ENCODE measurements around the gene NCOA5.

Gene NCOA5

DNA sequence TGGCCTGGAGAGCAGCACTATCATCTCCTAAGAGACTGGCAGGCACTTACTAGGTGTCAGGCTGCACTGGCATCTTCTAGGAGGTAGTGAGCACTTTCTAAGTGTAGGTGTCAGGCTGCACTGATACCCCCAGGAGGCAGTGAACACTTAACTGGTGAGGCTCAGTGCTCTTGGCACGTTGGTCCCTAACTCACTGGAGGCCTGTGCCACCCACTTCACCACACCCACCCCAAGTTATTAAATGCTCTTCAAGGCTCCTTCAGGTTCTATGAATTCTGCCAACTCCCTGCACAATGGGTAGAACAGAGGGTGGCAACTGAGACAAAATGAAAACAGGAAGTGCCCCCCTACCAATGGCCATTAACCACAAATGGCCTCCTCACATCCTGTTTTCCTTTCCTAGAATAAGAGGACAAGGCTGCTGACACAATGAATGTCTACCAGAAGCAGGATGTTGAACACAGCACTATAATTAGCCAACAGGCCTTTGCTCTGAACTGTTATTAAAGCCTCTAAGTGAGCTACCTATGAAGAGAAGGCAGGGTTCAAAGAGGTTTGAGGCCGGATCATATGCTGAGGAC, 29.4 kb downstream of the NCOA5 start:
- no peak for DNase-seq (ENCODE audit: low read depth)

DNA sequence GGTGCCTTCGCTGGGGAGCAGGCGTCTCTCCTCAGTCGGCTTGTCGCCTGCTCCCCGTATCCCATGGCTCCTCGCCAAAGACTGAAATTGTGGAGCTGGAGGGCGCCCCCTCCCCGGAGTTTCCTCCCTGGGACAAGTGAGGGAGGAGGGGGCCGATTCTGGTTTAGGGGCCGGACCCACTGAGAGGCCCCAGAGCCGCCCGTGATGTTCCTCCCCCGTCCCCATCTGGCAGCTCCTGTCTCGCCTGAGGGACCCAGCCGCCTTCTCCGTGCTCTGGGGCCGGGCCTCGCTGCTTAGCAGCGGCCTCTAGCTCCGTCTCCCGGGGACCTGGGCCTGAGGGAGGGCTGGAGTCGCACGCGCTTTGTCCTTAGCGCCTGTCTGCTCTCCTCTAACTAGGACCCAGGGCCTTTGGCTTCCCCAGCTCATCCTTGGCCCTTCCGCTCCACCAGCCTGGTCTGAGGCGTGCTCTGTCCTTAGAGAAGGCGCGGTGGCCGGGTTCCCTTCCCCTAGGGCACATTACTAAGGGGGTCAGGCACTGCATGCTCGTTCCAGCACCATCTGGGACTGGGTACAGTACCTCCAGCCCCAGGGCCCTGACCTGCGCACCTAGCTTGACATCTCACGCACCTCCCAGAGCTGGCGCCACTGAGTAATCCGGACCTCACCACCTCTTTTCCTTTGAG, 31.0 kb downstream of the NCOA5 start:
- no peak for DNase-seq (ENCODE audit: low read depth)

DNA sequence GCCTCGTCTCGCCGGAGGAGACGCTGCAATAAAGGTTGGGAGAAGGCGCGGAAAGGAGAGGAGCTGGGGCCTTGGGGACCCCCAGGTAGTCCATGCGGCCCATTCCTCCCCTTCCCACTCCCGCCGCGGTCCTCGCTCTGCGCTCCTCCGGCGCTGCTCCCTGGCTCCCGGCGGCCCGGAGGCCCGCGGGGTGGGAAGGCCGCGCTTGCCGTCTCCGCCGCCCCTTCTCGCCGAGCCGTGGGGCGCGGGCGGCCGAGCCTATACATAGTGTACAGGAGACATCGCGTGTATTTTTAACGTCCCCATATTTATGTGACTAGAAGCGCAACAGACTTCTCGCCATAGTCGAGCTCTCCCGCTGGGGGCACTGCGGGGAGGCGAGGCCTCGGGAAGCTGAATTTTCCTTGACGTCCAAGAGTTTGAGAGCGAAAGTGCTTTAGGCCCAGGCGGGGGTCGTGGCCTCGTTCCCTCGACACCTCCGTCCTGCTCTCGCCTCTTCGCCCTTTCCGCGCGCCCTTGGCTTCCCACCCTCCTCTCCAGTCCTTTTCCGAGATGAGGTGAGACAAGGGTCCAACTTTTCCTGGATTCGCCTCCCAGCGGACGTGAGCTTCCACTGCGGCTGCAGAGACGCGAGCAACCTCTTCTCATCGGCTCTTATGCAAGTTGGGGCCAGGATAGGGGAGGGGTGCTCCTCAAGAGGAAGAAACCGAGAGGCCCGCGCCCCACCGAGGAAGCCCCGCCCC, 31.7 kb downstream of the NCOA5 start:
- DNase-seq (ENCODE audit: low read depth) = no peak

DNA sequence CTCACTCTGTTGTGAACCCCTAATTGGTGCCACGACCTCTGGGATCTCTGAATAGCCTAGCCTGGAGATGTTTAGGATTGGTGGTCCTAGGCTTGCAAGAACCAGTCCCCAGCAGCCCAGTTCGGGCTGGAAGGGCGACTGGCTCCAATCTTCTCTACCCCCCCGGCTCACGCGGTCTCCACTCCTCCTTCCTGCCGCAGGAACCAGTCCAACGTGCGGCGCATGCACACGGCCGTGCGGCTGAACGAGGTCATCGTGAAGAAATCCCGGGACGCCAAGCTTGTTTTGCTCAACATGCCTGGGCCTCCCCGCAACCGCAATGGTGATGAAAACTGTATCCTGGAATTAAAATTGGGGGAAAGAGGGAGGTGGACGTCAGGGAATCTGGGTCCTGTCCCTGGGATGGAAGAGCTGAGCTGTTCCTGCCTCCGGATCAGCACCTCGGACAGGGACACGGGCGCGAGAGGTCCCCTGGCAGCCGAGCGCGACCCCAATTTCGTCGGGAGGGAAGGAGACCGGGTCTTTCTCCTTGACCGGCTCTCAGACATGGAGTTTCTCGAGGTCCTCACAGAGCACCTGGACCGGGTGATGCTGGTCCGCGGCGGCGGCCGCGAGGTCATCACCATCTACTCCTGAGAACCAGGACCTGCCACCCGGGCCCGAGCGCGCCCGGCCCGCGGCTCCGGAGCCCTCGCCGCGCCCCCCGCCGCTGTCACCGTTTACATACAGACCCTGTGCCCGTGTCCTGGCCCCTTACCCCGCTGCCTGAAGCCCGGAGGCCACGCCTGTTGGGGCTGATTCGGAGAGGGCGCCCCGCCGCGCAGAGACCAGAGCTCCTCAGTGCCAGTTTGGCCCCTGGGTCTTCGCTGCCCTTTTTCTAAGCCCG, 32.5 kb downstream of the NCOA5 start:
- DNase-seq (ENCODE audit: low read depth) = no peak

DNA sequence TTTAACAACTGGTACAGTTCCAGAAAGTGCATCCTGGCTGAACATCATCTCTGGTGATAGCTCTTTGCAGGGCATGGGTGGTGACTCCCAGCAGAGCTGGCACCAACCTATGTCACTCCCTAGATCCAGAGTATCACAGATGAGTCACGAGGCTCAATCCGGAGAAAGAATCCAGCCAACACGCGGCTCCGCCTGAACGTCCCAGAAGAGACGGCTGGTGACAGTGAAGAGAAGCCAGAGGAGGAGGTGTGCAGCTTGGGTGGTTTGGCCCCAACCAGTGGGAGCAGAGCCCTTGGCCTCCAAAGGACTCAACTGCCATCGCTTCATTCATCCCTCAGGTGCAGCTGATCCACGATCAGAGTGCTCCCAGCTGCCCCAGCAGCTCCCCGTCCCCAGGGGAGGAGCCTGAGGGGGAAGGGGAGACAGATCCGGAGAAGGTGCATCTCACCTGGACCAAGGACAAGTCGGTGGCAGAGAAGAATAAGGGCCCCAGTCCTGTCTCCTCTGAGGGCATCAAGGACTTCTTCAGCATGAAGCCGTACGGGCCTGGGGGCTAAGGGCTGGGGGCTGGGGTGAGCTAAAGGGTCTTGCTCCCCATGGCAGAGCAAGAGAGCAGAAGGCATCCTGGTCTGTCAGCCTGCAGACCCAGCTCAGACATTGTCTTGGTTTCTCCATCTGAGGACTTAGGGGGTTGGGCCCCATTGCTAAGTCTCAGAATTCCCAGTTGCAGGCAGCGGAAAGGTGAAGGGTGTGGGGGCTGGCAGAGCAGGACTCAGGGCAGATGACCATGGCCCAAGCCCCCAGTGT, 33.5 kb downstream of the NCOA5 start:
- no peak for DNase-seq (ENCODE audit: low read depth)

DNA sequence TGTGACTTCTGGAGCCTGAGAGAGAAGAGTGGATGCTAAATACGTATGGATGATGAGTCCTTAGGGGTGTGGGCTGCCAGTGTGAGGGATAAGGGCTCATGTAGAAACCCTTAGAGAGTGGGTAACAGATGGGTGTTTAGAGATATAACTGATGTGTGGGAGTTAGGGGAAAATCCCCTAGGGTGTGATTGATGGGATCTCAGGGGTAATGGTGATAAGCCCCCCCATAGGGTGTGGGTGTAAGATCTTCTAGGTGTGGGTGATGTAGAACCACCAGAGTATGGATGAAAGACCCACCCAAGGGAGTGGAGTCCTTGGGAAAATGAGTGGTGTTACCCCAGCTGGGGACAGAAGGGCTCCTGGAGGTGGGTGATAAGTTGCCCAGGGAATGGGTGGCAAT, 34.5 kb downstream of the NCOA5 start:
- DNase-seq (ENCODE audit: low read depth) = no peak

DNA sequence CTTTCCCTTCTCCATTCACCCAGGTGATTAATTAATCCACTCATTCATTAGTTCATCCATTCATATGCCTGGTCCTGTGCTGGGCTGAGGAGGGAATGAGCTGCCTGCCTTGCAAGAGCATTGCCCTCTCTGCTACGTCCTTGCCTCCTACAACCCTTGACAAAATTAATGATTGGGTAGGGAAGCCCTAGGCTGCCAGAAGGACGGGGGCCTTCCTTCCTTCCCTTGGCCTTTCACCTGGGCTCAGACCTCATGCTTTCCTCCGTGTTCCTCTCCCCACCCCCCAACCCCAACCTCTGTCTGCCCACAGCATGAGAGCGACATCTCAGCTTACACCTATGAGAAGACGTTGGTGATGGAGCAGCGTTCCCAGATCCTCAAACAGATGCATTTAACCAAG, 35.2 kb downstream of the NCOA5 start:
- DNase-seq (ENCODE audit: low read depth) = no peak

DNA sequence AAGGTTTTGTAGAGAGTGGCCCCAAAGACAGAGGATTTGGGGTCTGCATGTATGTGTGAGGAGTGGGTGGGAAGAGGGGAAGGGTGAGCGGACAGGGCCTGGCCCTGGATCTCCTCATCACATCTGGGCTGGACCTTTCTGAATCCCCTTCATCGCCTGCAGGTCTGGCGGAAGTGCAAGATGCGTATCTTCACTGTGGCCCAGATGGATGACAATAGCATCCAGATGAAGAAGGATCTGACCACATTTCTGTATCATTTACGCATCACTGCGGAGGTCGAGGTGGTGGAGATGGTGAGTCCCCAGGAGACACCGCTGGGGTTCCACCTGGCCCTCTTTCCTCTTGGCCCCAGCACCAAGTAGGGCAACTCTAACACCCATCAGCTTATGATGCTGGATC, 36.3 kb downstream of the NCOA5 start:
- no peak for DNase-seq (ENCODE audit: low read depth)

DNA sequence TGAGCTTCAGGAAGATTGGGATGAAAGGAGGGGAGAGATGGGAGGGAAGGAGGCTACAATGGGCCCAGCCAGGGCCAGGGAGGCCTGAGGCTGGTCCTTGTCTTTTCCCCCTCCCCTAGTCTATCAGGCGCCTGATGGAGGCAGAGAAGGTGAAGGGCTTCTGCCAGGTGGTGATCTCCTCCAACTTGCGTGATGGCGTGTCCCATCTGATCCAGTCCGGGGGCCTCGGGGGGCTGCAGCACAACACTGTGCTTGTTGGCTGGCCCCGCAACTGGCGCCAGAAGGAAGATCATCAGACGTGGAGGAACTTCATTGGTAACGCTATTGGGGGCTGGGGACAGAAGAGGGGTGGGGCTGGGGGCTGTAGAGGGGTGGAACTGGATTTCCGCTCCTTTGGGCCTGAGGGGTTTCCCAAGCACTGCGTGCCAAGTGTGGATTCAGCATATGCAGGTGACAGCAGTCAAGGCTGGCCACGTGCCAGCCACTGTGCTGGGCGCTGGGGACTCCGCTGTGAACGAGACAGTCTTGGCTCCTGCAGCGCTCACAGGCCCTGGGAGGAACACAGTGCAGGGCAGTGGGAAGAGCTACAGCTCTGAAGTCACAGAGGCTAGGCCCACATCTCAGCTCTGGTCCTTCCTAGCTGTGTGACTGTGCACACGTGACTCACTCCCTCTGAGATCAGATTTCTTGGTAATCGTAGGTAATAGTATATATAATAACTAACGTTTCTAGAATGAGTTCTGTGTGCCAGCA, 38.0 kb downstream of the NCOA5 start:
- DNase-seq (ENCODE audit: low read depth) = no peak

DNA sequence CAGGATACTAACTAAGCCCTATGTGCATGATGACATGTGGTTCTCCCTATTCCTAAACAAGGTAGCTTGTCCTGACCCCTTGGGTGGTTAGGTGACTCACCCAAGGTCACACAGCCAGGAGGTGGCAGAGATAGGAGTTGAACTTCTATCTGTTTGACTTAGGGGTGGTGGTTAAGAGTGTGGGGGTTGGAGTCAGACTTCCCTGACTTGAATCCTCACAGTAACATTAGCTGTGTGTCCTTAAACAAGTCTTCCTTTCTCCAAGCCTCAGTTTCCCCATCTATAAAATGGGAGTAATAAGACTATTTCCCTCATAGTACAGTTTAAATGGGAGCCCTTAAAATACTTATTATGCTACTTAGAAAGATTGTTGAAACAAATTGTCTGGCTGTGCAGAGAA, 38.9 kb downstream of the NCOA5 start:
- DNase-seq (ENCODE audit: low read depth) = no peak

DNA sequence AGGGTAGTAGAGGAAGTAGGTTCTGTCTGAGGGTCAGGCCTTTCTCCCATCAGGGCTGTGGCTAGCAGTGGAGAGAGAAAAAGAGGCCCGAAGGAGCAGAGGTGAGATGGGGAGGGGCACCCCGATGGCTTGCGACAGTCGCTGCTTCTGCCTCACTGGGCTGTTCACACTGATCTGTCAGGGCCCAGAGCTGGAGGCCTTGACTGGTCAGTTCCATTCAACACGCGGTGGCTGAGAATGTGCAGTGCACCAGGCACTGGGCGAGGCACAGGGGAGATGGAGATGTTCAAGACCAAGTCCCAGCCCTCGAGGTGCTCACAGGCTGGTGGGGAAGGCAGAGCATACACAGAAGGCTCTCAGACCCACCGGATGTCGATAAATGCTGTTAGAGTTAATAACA, 39.3 kb downstream of the NCOA5 start:
- DNase-seq (ENCODE audit: low read depth) = no peak

DNA sequence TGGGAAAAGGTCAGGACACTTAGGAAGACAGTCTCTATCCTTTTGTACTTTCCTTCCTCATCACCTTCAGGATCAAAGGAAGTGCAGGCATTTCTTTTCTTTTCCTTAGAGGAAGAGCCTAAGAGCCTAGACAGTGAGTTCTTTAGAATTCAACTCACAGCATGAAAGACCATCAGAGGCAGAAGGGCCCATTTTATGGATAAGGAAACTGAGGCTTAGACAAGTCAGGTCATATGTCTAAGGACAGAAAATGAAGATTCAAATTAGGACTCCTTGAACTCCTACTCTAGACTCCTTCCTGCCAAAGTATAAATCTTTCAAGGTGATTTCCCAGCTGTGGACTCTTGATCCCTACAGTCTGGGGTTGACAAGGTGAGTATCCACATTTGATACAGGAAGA, 39.9 kb downstream of the NCOA5 start:
- DNase-seq (ENCODE audit: low read depth) = no peak

DNA sequence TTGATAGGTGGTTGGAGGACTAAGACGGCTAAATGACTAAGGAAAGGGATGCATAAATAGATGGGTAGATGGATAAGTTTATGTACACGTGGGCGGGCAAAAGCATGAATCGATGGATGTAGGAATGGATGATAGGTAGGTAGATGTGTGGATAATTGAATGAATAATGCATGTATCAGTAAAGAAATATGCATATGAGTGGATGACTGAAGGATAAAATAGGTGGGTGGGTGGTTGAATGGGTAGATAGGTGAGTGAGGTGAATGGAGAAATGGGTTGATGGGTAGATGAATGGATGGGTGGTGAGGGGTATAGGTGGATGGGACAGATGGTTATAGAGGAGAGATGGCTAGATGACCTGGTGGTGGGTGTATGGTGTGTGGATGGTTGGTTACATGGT, 40.6 kb downstream of the NCOA5 start:
- no peak for DNase-seq (ENCODE audit: low read depth)

DNA sequence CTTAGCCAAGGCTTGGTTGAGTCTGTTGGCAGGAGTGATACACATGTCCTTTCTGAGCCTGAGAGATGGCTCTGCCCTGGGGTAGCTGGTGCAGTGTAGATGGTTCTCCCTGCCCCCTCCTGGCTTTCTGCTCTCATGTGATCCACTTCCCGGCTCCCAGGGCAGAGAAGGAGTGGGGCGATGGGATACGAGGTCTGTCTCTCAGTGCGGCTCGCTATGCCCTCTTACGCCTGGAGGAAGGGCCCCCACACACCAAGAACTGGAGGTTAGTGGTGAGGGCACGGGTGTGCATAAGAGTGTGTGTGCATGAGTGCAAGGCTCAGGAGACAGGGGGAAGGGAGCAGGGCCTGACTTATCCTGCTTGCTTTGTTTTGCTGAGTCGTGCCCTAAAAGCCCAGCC, 41.9 kb downstream of the NCOA5 start:
- DNase-seq (ENCODE audit: low read depth) = no peak

DNA sequence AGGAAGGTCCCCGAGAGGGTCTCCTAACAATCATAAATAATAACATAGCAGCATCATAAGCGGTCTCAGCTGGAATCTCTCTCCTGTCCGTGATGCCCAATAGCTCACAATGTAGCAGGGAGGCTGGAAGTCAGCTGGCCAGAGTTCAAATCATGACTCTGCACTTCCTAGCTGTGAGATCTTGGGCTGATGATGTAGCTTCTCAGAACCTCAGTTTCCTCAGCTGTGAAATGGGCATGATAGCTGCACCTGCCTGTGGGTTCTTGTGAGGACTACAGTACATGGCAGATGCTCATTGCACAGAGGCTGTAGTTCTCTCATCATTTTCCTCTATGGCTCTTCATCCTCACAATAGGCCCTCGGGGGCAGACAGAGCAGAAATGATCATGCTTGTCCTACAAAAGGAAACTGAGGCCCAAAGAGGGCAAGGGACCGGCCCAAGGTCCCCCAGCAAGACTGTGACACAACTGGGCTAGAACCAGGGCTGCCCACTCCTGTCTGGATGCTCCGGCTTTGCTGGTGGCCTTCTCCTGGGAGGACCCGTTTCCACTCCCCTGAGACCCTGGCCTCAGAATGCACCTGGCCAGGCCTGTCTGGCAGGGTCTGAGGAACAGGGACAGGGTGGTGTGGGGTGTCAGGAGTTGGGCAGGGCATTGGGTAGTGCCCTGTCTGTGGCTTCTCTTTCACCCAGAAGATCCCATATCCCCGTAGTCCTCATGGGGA, 43.0 kb downstream of the NCOA5 start:
- no peak for DNase-seq (ENCODE audit: low read depth)

DNA sequence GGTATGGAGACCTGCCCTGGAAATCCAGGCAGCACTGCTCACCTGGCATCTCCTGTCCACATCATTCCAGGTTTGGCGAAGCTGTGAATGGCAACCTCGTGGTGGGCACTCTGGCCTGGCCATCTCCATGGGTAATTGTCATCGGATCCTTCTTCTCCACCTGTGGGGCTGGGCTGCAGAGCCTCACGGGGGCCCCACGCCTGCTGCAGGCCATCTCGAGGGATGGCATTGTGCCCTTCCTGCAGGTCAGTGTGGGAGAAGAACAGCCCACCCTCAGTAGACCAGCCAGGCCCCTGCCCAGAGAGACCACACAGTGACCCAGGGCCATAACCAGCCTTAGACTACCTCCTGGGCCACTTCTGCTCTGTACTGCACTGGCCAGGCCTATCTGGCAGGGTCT, 44.9 kb downstream of the NCOA5 start:
- no peak for DNase-seq (ENCODE audit: low read depth)

DNA sequence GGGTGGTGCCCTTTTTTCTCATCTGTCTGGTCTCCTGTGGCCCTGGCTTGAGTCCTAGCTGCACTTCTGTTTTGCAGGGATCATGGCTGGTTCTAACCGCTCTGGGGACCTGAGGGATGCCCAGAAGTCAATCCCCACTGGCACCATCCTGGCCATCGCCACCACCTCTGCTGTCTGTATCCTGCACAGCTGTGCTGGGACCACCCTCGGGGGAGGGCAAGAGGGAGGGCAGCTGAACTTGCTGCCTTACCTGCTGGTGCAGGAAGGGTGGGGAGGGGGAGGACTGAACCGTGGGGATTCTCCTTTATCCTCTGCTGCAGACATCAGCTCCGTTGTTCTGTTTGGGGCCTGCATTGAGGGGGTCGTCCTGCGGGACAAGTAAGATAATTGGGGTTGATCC, 46.2 kb downstream of the NCOA5 start:
- no peak for DNase-seq (ENCODE audit: low read depth)

DNA sequence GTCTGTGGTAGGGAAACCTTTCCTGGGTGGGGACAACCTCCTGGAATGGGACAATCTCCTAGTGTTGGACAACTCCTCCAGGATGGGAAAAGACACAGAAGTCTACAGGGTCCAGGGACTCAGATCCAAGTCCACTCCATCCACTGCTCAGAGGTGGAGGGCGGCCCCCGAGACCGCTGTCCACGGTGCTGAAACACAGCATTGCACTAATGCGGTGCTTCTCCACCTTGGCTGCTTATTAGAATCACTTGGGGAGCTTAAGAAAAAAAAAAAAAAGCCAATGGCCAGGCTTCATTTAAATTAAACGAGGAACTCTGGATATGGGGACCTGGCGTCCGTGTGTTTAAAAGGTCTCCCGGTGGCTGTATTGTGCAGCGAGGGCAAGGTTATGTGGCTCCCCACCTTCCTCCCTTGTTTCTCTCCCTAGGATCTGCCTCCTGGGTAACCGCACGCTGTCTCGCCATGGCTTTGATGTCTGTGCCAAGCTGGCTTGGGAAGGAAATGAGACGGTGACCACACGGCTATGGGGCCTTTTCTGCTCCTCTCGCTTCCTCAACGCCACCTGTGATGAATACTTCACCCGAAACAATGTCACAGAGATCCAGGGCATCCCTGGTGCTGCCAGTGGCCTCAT, 48.7 kb downstream of the NCOA5 start:
- DNase-seq (ENCODE audit: low read depth) = no peak

DNA sequence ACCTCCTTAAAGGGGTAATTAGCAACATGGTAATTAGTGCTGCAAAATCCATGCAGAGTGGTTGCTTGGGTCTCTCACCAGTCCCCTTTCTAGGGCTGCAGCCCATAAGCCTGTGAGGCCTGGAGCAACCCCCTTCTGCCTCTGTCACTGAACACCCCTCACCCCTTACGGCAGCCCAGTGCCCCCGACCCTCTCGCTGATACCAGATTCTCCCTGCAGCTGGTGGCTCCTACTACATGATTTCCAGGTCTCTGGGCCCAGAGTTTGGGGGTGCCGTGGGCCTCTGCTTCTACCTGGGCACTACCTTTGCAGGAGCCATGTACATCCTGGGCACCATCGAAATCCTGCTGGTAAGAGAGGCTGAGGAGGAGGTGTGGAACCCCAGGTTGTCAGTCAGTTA, 52.7 kb downstream of the NCOA5 start:
- no peak for DNase-seq (ENCODE audit: low read depth)

DNA sequence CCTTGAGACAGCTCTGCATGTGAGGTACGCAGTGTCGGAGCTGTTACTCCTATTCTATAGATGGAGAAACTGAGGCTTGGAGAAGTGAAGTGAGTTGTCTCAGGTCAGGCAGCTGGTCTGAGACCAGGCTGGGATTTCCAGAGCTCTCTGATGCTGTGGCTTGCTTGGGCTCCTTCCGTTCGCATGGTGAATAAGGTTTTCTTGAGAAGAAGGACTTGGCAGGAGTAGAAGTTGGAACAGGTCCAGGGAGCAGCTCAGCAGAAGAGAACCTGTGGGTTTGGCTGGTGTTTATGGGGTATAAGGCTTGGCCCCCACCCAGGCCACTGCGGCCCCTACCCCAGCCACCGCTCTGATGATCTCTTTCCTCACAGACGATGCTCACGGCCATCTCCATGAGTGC, 53.4 kb downstream of the NCOA5 start:
- DNase-seq (ENCODE audit: low read depth) = no peak

Measured in activated T-cell treated with anti-CD3 and anti-CD28 coated beads for 48 hours (primary cell).